IMR-90 (cell line): ENCODE data around the gene CEBPE. TPM values are rescaled to one million over a fixed set of nuclear protein-coding genes. Genes with fewer than 3 reads are reported as not detected.

ENCODE experiments used
- ATAC-seq: fragments of 200-7000 bp; cut with Tn5 transposase; 2 replicates; pipeline ENCODE4 v1.9.1; 2020; ENCODE audit warnings: low read depth, mild to moderate bottlenecking, moderate library complexity
- BruUV-seq: library from RNA; stranded (reverse); fragments of 400-500 nt; replicated peaks from 2 replicates; lab custom pipeline; 2021; lab: Mats Ljungman, UMichigan
- CTCF ChIA-PET: fragments of 300-600 bp; formaldehyde crosslinking; extraction: SDS; loops from one replicate; lab custom pipeline; 2021; ENCODE audit warnings: antibody characterized with exemption; lab: Yijun Ruan, JAX
- POLR2A ChIA-PET: fragments of 300-600 bp; sonication (Branson Sonifier 250); formaldehyde crosslinking; loops from one replicate; lab custom pipeline; 2022; ENCODE audit warnings: antibody characterized with exemption; ENCODE audit not compliant: unreplicated experiment; lab: Charles Lee
- DNase-seq: peaks from one replicate; pipeline ENCODE4 v3.0.0; 2013
- H2AFZ ChIP-seq: replicated peaks from 2 replicates; pipeline ENCODE3; 2013; ENCODE audit warnings: low read length, mild to moderate bottlenecking; ENCODE audit not compliant: poor library complexity
- H2AK5ac ChIP-seq: 2 replicates; pipeline ENCODE4 v1.6.1; 2013; ENCODE audit warnings: low read depth, low read length, inconsistent platforms
- H2AK9ac ChIP-seq: replicated peaks from 2 replicates; pipeline ENCODE3; 2013; ENCODE audit warnings: mild to moderate bottlenecking, low read depth, low read length, moderate library complexity; ENCODE audit not compliant: poor library complexity
- H2BK120ac ChIP-seq: 2 replicates; pipeline ENCODE4 v1.6.1; 2013; ENCODE audit warnings: low read depth, low read length, inconsistent platforms
- H2BK15ac ChIP-seq: 3 replicates; pipeline ENCODE4 v1.6.1; 2013; ENCODE audit warnings: low read depth, low read length, inconsistent platforms
- H2BK20ac ChIP-seq: 2 replicates; pipeline ENCODE4 v1.6.1; 2013; ENCODE audit warnings: low read depth, mild to moderate bottlenecking, inconsistent platforms, low read length, moderate library complexity
- H2BK5ac ChIP-seq: 2 replicates; pipeline ENCODE4 v1.6.1; 2013; ENCODE audit warnings: mild to moderate bottlenecking, low read depth, low read length, inconsistent platforms; ENCODE audit not compliant: poor library complexity, severe bottlenecking
- H3K14ac ChIP-seq: replicated peaks from 2 replicates; pipeline ENCODE4 v1.6.1; 2013; ENCODE audit warnings: low read depth, low read length, inconsistent platforms
- H3K18ac ChIP-seq: 2 replicates; pipeline ENCODE4 v1.6.1; 2013; ENCODE audit warnings: low read depth, low read length, control low read depth
- H3K23ac ChIP-seq: 2 replicates; pipeline ENCODE4 v1.6.1; 2013; ENCODE audit warnings: low read depth, low read length, inconsistent platforms
- H3K27ac ChIP-seq: 2 replicates; pipeline ENCODE4 v1.5.1; 2013; ENCODE audit warnings: mild to moderate bottlenecking, control low read depth, low read length; ENCODE audit not compliant: insufficient read depth
- H3K27me3 ChIP-seq: 2 replicates; pipeline ENCODE4 v1.6.1; 2013; ENCODE audit warnings: low read length; ENCODE audit not compliant: control insufficient read depth, insufficient read depth
- H3K36me3 ChIP-seq: 2 replicates; pipeline ENCODE4 v1.6.1; 2013; ENCODE audit warnings: low read length, mixed read lengths; ENCODE audit not compliant: control insufficient read depth, insufficient read depth
- H3K4ac ChIP-seq: 2 replicates; pipeline ENCODE4 v1.6.1; 2013; ENCODE audit warnings: low read depth, low read length, inconsistent platforms
- H3K4me1 ChIP-seq: 2 replicates; pipeline ENCODE4 v1.6.1; 2013; ENCODE audit warnings: low read length, mixed read lengths; ENCODE audit not compliant: control insufficient read depth, insufficient read depth
- H3K4me2 ChIP-seq: 2 replicates; pipeline ENCODE4 v1.6.1; 2013; ENCODE audit warnings: low read depth, mild to moderate bottlenecking, control low read depth, low read length, moderate library complexity
- H3K4me3 ChIP-seq: 2 replicates; pipeline ENCODE4 v1.5.1; 2013; ENCODE audit warnings: low read depth, mild to moderate bottlenecking, control low read depth, low read length, moderate library complexity; ENCODE audit not compliant: insufficient read depth
- H3K56ac ChIP-seq: 2 replicates; pipeline ENCODE4 v1.6.1; 2013; ENCODE audit warnings: low read length, inconsistent platforms; ENCODE audit not compliant: insufficient read depth; ENCODE audit errors: extremely low read depth
- H3K79me1 ChIP-seq, 2 experiments: 2 replicates each; pipeline ENCODE4 v1.6.1; 2013; ENCODE audit warnings: low read length in 2 of 2, inconsistent platforms in 1 of 2, low read depth in 1 of 2
- H3K9ac ChIP-seq: 2 replicates; pipeline ENCODE4 v1.6.1; 2013; ENCODE audit warnings: low read depth, low read length, control low read depth
- H3K9me1 ChIP-seq: 2 replicates; pipeline ENCODE4 v1.6.1; 2013; ENCODE audit warnings: low read length, inconsistent platforms; ENCODE audit not compliant: insufficient read depth
- H3K9me3 ChIP-seq: 2 replicates; pipeline ENCODE4 v1.6.1; 2013; ENCODE audit warnings: low read length; ENCODE audit not compliant: control insufficient read depth, insufficient read depth
- H4K20me1 ChIP-seq: 2 replicates; pipeline ENCODE4 v1.6.1; 2013; ENCODE audit warnings: low read length, inconsistent platforms; ENCODE audit not compliant: insufficient read depth
- H4K5ac ChIP-seq: 2 replicates; pipeline ENCODE4 v1.6.1; 2013; ENCODE audit warnings: mild to moderate bottlenecking, low read depth, low read length, control low read depth
- H4K8ac ChIP-seq, 2 experiments: 2 replicates each; pipeline ENCODE4 v1.6.1; 2013; ENCODE audit warnings: low read depth in 2 of 2, low read length in 2 of 2, control low read depth in 1 of 2, inconsistent platforms in 1 of 2
- H4K91ac ChIP-seq: 2 replicates; pipeline ENCODE4 v1.6.1; 2013; ENCODE audit warnings: low read depth, low read length, inconsistent platforms; ENCODE audit not compliant: insufficient read depth
- CEBPB ChIP-seq: IDR thresholded peaks from 2 replicates; pipeline ENCODE4 v1.6.1; 2012; ENCODE audit warnings: low read depth, low read length, improper control_type of control experiment
- CHD1 ChIP-seq: IDR thresholded peaks from 2 replicates; pipeline ENCODE4 v1.6.1; 2012; ENCODE audit warnings: low read depth, low read length, improper control_type of control experiment
- ELK1 ChIP-seq: fragments of 150-350 bp; IDR thresholded peaks from 2 replicates; pipeline ENCODE4 v1.6.1; 2016; ENCODE audit warnings: low read depth, mild to moderate bottlenecking, low read length, moderate library complexity, borderline replicate concordance
- MAFK ChIP-seq: IDR thresholded peaks from 2 replicates; pipeline ENCODE4 v1.6.1; 2012; ENCODE audit warnings: low read depth, low read length, improper control_type of control experiment
- MAZ ChIP-seq: IDR thresholded peaks from 2 replicates; pipeline ENCODE4 v1.6.1; 2012; ENCODE audit warnings: low read depth, mild to moderate bottlenecking, low read length, improper control_type of control experiment, moderate library complexity, borderline replicate concordance
- MXI1 ChIP-seq: IDR thresholded peaks from 2 replicates; pipeline ENCODE4 v1.6.1; 2012; ENCODE audit warnings: low read depth, mild to moderate bottlenecking, low read length, moderate library complexity, borderline replicate concordance
- RCOR1 ChIP-seq: IDR thresholded peaks from 2 replicates; pipeline ENCODE4 v1.6.1; 2012; ENCODE audit warnings: mild to moderate bottlenecking, low read length, improper control_type of control experiment; ENCODE audit not compliant: insufficient replicate concordance
- WGBS, 2 experiments: methylation state at CpG; one replicate each; pipeline versions ENCODE4 v1.1.5 to v1.1.7; 2013; ENCODE audit warnings: missing lambda C conversion rate in 2 of 2; ENCODE audit not compliant: insufficient read length in 1 of 2; ENCODE audit errors: extremely low coverage in 2 of 2; 5-methylcytosine and 5-hydroxymethylcytosine counted together
- dilution Hi-C: fragments of 300-500 bp; cut with HindIII; formaldehyde crosslinking; loops from one replicate; pipeline ENCODE4 v1.14.3; 2018; ENCODE audit warnings: low sequenced_read_pairs; ENCODE audit not compliant: unreplicated experiment
- in situ Hi-C: fragments of 300-500 bp; cut with MboI; formaldehyde crosslinking; loops from 3 replicates; pipeline ENCODE4 v1.14.3; 2019; ENCODE audit warnings: low sequenced_read_pairs, inconsistent platforms, mixed read lengths
- intact Hi-C: fragments of 100-400 bp; cut with micrococcal nuclease; formaldehyde crosslinking; loops from 2 replicates; pipeline ENCODE4 v1.10.0; 2022
- polyA plus RNA-seq, 3 experiments: library from polyadenylated mRNA; depleted of rRNA; stranded (reverse); fragments of >200 nt; gene quantifications; 2 replicates each; pipeline ENCODE4 v1.2.3, GENCODE V29; 2012; ENCODE audit warnings: low replicate concordance in 1 of 3
- total RNA-seq: library from RNA; depleted of rRNA; stranded (reverse); fragments of >200 nt; gene quantifications from 2 replicates; pipeline ENCODE4 v1.2.3, GENCODE V29; 2012
- TF ChIP-seq, protein P1 (sequence below): conservative IDR thresholded peaks from 2 replicates; pipeline ENCODE4 v1.5.1; 2012; ENCODE audit warnings: mild to moderate bottlenecking, low read depth, low read length, improper control_type of control experiment

Gene CEBPE
- total and polyA plus RNA-seq, 2 of the 4 experiments (the other 2 are of a cell fraction) = 0.05 TPM; not detected in 1

- Histone ChIP-seq H3K4me2 (no peak overlapping the region), H2BK120ac (no peak overlapping the region), H4K5ac (no peak overlapping the region), H2BK20ac (no peak overlapping the region), H2AK5ac (no peak overlapping the region), H2AFZ (no peak overlapping the region), H3K27me3 (peaks cover 19% of the 10 kb centered on the region), H3K18ac (no peak overlapping the region), H3K4me1 (0 out of 2 replicates have a peak, but pooled peaks cover 3% of the 10 kb centered on the region), H2BK15ac (no peak overlapping the region), H2BK5ac (no peak overlapping the region), H3K36me3 (no peaks in the 10 kb centered on the region), H3K56ac (no peak overlapping the region), H3K14ac (no peak overlapping the region), H2AK9ac (no peak overlapping the region), H3K4me3 (no peak overlapping the region), H3K23ac (no peak overlapping the region), H3K27ac (no peak overlapping the region), H3K79me1 (no peaks in the 10 kb centered on the region), H3K9me3 (no peaks in the 10 kb centered on the region), H3K4ac (no peak overlapping the region), H3K9me1 (no peaks in the 10 kb centered on the region), H4K91ac (no peak overlapping the region), H4K8ac (no peak overlapping the region), H4K20me1 (no peaks in the 10 kb centered on the region), H3K9ac (no peak overlapping the region)
- no peak for TF ChIP-seq RCOR1
- TF ChIP-seq, protein P1, sequence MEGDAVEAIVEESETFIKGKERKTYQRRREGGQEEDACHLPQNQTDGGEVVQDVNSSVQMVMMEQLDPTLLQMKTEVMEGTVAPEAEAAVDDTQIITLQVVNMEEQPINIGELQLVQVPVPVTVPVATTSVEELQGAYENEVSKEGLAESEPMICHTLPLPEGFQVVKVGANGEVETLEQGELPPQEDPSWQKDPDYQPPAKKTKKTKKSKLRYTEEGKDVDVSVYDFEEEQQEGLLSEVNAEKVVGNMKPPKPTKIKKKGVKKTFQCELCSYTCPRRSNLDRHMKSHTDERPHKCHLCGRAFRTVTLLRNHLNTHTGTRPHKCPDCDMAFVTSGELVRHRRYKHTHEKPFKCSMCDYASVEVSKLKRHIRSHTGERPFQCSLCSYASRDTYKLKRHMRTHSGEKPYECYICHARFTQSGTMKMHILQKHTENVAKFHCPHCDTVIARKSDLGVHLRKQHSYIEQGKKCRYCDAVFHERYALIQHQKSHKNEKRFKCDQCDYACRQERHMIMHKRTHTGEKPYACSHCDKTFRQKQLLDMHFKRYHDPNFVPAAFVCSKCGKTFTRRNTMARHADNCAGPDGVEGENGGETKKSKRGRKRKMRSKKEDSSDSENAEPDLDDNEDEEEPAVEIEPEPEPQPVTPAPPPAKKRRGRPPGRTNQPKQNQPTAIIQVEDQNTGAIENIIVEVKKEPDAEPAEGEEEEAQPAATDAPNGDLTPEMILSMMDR = no peak
- TF ChIP-seq CEBPB = no peak
- TF ChIP-seq MXI1 = no peak
- no peak for TF ChIP-seq CHD1
- no peak for TF ChIP-seq MAZ
- TF ChIP-seq ELK1 = no peak
- no peak for TF ChIP-seq MAFK
- dilution Hi-C loops = no loop called here
- ChIA-PET POLR2A (no interaction called here), CTCF (interaction anchor here (0.9 kb wide), 2 partner anchors 59 to 62 kb away, joined by 3 to 4 read pairs; partner anchors contain the start of gene SLC7A8)
- ATAC-seq = no peak
- 100% methylated on average over 1 of the region's 3 CpGs; no CpG with 5 or more reads in 1 of the 2 experiments for WGBS, 2 experiments
- no peak for DNase-seq
- intact Hi-C loops = no loop called here
- no TSS peak for BruUV-seq
- in situ Hi-C loops = loop anchor here (5.0 kb wide), 1 partner anchor 57 kb away; the partner anchor contains the start of gene SLC7A8
These were observed 6.0 kb upstream of the CEBPE start for GRCh38 chr14:23125011-23125410.
